A549 (cell line): ENCODE data around the gene NDUFA5. TPM values are rescaled to one million over a fixed set of nuclear protein-coding genes. Genes with fewer than 3 reads are reported as not detected.
"Not testable (repeated sequence)": the region's sequence is repeated elsewhere in the genome, so short reads cannot be mapped to it uniquely, and the experiment has no call there.

Source experiments
- ATAC-seq, 2 experiments: fragments of 200-7000 bp in 1 of 2; fragments of >200 bp in 1 of 2; cut with Nextera tagmentation in 1 of 2; cut with Tn5 transposase in 1 of 2; 3 replicates each; pipeline versions ENCODE4 v1.8.0 to v1.9.1; 2018 to 2020; ENCODE audit warnings: mild to moderate bottlenecking in 1 of 2, moderate library complexity in 1 of 2
- CTCF ChIA-PET: fragments of 300-600 bp; sonication (Branson Sonifier 250); formaldehyde crosslinking; extraction: SDS; loops from one replicate; lab custom pipeline; 2021; ENCODE audit warnings: antibody characterized with exemption, inconsistent platforms; lab: Yijun Ruan, JAX
- POLR2A ChIA-PET: fragments of 350-600 bp; formaldehyde crosslinking; extraction: SDS; loops from one replicate; lab custom pipeline; 2021; ENCODE audit warnings: antibody characterized with exemption, inconsistent platforms; lab: Yijun Ruan, JAX
- DNase-seq, 2 experiments: peaks; one replicate each; pipeline versions ENCODE4 v3.0.0 to v3.0.0-alpha.2; 2011 to 2016; ENCODE audit warnings: low read depth in 1 of 2, low spot score in 1 of 2
- FAIRE-seq: peaks from 2 replicates; lab custom pipeline; 2011; peaks lifted over from hg19 to GRCh38; lab: Jason Lieb, UNC
- H3K27ac ChIP-seq, 2 experiments: fragments of >200 bp; sonication (Bioruptor Twin); formaldehyde crosslinking; 3 replicates each; pipeline ENCODE4 v1.5.1; 2016 to 2017
- H3K4me1 ChIP-seq: fragments of >200 bp; sonication (Bioruptor Twin); formaldehyde crosslinking; 3 replicates; pipeline ENCODE4 v1.6.1; 2016
- H3K4me2 ChIP-seq: fragments of >200 bp; sonication (Bioruptor Twin); formaldehyde crosslinking; 3 replicates; pipeline ENCODE4 v1.6.1; 2016
- H3K4me3 ChIP-seq: fragments of >200 bp; sonication (Bioruptor Twin); formaldehyde crosslinking; 3 replicates; pipeline ENCODE4 v1.5.1; 2016
- H3K9me3 ChIP-seq: fragments of >200 bp; sonication (Bioruptor Twin); formaldehyde crosslinking; 3 replicates; pipeline ENCODE4 v1.6.1; 2016
- BHLHE40 ChIP-seq: IDR thresholded peaks from 2 replicates; pipeline ENCODE4 v1.6.1; 2012; ENCODE audit warnings: low read depth, low read length, inconsistent platforms
- CEBPB ChIP-seq, 2 experiments: fragments of >200 bp in 1 of 2; sonication (Bioruptor Twin) in 1 of 2; formaldehyde crosslinking in 1 of 2; IDR thresholded peaks; 2 replicates each; pipeline ENCODE4 v1.6.1; 2012 to 2016
- EHMT2 ChIP-seq: fragments of 200-600 bp; sonication (generic); IDR thresholded peaks from 2 replicates; pipeline ENCODE4 v1.6.1; 2016; ENCODE audit warnings: antibody characterized with exemption, low read depth, mild to moderate bottlenecking, moderate library complexity
- ELK1 ChIP-seq: fragments of 150-350 bp; IDR thresholded peaks from 2 replicates; pipeline ENCODE4 v1.6.1; 2014; ENCODE audit warnings: low read depth, mild to moderate bottlenecking, low read length
- EP300 ChIP-seq, 2 experiments: fragments of >200 bp; sonication (Bioruptor Twin); formaldehyde crosslinking; IDR thresholded peaks; 2 replicates in 1 of 2; 3 replicates in 1 of 2; pipeline ENCODE4 v1.6.1; 2016 to 2017
- HDAC2 ChIP-seq: fragments of 200-600 bp; sonication (generic); IDR thresholded peaks from 2 replicates; pipeline ENCODE4 v1.6.1; 2016
- HEYL ChIP-seq: fragments of 250-450 bp; sonication (Bioruptor Pico); IDR thresholded peaks from 2 replicates; pipeline ENCODE4 v1.8.0; 2021; ENCODE audit warnings: mild to moderate bottlenecking, moderate library complexity
- HOXB13 ChIP-seq: fragments of 250-450 bp; sonication (Bioruptor Pico); IDR thresholded peaks from 2 replicates; pipeline ENCODE4 v1.5.0; 2020; ENCODE audit warnings: low read depth, mild to moderate bottlenecking, moderate library complexity
- JUN ChIP-seq, 2 experiments: fragments of >200 bp; sonication (Bioruptor Twin); formaldehyde crosslinking; IDR thresholded peaks; 2 replicates in 1 of 2; 3 replicates in 1 of 2; pipeline ENCODE4 v1.6.1; 2016 to 2017
- JUNB ChIP-seq: fragments of >200 bp; sonication (Bioruptor Twin); formaldehyde crosslinking; IDR thresholded peaks from 2 replicates; pipeline ENCODE4 v1.6.1; 2016
- KDM1A ChIP-seq: fragments of 200-600 bp; sonication (generic); IDR thresholded peaks from 2 replicates; pipeline ENCODE4 v1.6.1; 2016; ENCODE audit warnings: low read depth, mild to moderate bottlenecking
- MAFK ChIP-seq: fragments of 450-650 bp; IDR thresholded peaks from 2 replicates; pipeline ENCODE4 v1.6.1; 2014; ENCODE audit not compliant: partially characterized antibody
- MAZ ChIP-seq: fragments of 150-350 bp; IDR thresholded peaks from 2 replicates; pipeline ENCODE4 v1.6.1; 2014; ENCODE audit warnings: antibody characterized with exemption, low read depth, low read length, borderline replicate concordance
- POLR2A ChIP-seq: IDR thresholded peaks from 2 replicates; pipeline ENCODE4 v1.6.1; 2012; ENCODE audit warnings: mild to moderate bottlenecking, low read length
- POLR2AphosphoS2 ChIP-seq: conservative IDR thresholded peaks from 2 replicates; pipeline ENCODE4 v1.6.1; 2012; ENCODE audit warnings: low read length, improper control_type of control experiment, inconsistent platforms
- RARB ChIP-seq: fragments of 250-450 bp; sonication (Bioruptor Pico); IDR thresholded peaks from 2 replicates; pipeline ENCODE4 v1.8.0; 2021; ENCODE audit warnings: mild to moderate bottlenecking, moderate library complexity
- REST ChIP-seq: fragments of 200-600 bp; sonication (generic); IDR thresholded peaks from 2 replicates; pipeline ENCODE4 v1.6.1; 2016; ENCODE audit warnings: antibody characterized with exemption, mild to moderate bottlenecking, moderate library complexity
- ZC3H11A ChIP-seq: fragments of 450-650 bp; IDR thresholded peaks from 2 replicates; pipeline ENCODE4 v1.6.1; 2014; ENCODE audit warnings: antibody characterized with exemption, mild to moderate bottlenecking
- ZFP36 ChIP-seq: fragments of 450-650 bp; IDR thresholded peaks from 2 replicates; pipeline ENCODE4 v1.6.1; 2014; ENCODE audit warnings: borderline replicate concordance; ENCODE audit not compliant: partially characterized antibody
- ZSCAN20 ChIP-seq: fragments of 250-450 bp; sonication (Bioruptor Pico); IDR thresholded peaks from 2 replicates; pipeline ENCODE4 v1.8.0; 2022; ENCODE audit warnings: mild to moderate bottlenecking, moderate library complexity
- WGBS: methylation state at CpG from one replicate; pipeline ENCODE4 v1.1.6; 2017; ENCODE audit errors: missing lambda C conversion rate; 5-methylcytosine and 5-hydroxymethylcytosine counted together
- polyA plus RNA-seq, 4 experiments: library from polyadenylated mRNA; depleted of rRNA in 3 of 4; stranded (reverse); fragments of >200 nt; fragmentation: RNase III in 1 of 4; extraction: RNeasy Plus Mini Kit Qiagen cat#74134 plus additional on column Dnase treatment in 1 of 4; gene quantifications; 2 replicates in 3 of 4; 3 replicates in 1 of 4; pipeline ENCODE4 v1.2.3, GENCODE V29; 2011 to 2017
- TF ChIP-seq, protein P1 (sequence below): IDR thresholded peaks from 2 replicates; pipeline ENCODE4 v1.6.1; 2012
- TF ChIP-seq, protein P2 (sequence below): IDR thresholded peaks from 2 replicates; pipeline ENCODE4 v1.6.1; 2012
- TF ChIP-seq, protein P3 (sequence below): fragments of >200 bp; sonication (Bioruptor Twin); formaldehyde crosslinking; IDR thresholded peaks from 3 replicates; pipeline ENCODE4 v1.5.1; 2016
- TF ChIP-seq, protein P4 (sequence below): fragments of 450-650 bp; IDR thresholded peaks from 2 replicates; pipeline ENCODE4 v1.6.1; 2014; ENCODE audit warnings: antibody characterized with exemption

Gene NDUFA5
- polyA plus RNA-seq, 2 of the 4 experiments (the other 2 are of a cell fraction): 58.8 to 64.8 TPM

DNA sequence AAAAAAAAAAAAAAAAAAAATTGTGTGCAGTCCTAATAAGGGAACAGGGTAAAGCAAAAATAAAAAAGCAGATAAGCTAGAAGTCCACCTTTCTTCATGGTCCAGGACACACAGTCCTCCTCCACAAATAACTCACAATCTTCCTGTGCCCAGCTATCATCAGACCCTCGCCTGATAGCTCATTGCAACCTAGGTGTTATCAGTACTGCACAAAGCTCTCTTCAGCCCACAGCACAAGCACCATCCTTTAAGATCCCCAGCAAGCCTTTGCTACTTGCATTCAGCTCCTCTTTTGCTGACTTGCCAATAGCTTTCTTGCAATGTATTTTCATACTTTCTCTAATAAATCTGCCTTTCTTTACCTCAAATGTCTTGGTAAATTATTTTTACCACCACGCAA is 5.0 kb downstream of the NDUFA5 start:
- Histone ChIP-seq H3K27ac (no peak overlapping the region), H3K4me3 (no peak overlapping the region), H3K4me1 (peaks cover 4% of the 10 kb centered on the region; the same call in 1 of the 3 replicates), H3K4me2 (no peak overlapping the region), H3K9me3 (no peaks in the 10 kb centered on the region)
- ChIA-PET POLR2A (no interaction called here), CTCF (interaction anchor here (1.0 kb wide), 1 partner anchor 312 kb away, joined by 3 read pairs; no protein-coding TSS in a partner anchor)
- TF ChIP-seq, protein P1, sequence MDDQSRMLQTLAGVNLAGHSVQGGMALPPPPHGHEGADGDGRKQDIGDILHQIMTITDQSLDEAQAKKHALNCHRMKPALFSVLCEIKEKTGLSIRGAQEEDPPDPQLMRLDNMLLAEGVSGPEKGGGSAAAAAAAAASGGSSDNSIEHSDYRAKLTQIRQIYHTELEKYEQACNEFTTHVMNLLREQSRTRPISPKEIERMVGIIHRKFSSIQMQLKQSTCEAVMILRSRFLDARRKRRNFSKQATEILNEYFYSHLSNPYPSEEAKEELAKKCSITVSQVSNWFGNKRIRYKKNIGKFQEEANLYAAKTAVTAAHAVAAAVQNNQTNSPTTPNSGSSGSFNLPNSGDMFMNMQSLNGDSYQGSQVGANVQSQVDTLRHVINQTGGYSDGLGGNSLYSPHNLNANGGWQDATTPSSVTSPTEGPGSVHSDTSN: no peak
- TF ChIP-seq EHMT2 (no peak), CEBPB (IDR thresholded peaks at IDR 0.05) (no peak), ZSCAN20 (no peak), MAZ (no peak), KDM1A (no peak), ZC3H11A (no peak), EP300 (IDR thresholded peaks at IDR 0.05) (no peak), MAFK (no peak), JUN (IDR thresholded peaks at IDR 0.05) (no peak), HOXB13 (CRISPR knock-in tag) (no peak), RARB (no peak)
- TF ChIP-seq, protein P2, sequence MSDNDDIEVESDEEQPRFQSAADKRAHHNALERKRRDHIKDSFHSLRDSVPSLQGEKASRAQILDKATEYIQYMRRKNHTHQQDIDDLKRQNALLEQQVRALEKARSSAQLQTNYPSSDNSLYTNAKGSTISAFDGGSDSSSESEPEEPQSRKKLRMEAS: no peak
- no peak for FAIRE-seq
- no peak for DNase-seq
- ATAC-seq: no peak
- WGBS: 90% methylated on average over 2 of the region's 2 CpGs

DNA sequence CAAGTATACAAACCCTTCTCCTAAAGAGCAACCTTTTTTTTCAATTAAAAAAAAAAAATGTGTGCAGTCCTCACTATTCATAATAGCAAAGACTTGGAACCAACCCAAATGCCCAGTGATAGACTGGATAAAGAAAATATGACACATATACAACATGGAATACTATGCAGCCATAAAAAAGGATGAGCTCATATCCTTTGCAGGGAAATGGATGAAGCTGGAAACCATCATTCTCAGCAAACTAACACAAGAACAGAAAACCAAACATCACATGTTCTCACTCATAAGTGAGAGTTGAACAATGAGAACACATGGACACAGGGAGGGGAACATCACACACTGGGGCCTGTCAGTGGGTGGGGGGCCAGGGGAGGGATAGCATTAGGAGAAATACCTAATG is 5.5 kb downstream of the NDUFA5 start:
- DNase-seq, POLR2A ChIA-PET, H3K4me1 ChIP-seq, FAIRE-seq, H3K4me3 ChIP-seq, ATAC-seq, H3K27ac ChIP-seq, H3K4me2 ChIP-seq, H3K9me3 ChIP-seq: not testable (repeated sequence)
- CTCF ChIA-PET: interaction anchor here (1.0 kb wide), 1 partner anchor 313 kb away, joined by 3 read pairs; no protein-coding TSS in a partner anchor

DNA sequence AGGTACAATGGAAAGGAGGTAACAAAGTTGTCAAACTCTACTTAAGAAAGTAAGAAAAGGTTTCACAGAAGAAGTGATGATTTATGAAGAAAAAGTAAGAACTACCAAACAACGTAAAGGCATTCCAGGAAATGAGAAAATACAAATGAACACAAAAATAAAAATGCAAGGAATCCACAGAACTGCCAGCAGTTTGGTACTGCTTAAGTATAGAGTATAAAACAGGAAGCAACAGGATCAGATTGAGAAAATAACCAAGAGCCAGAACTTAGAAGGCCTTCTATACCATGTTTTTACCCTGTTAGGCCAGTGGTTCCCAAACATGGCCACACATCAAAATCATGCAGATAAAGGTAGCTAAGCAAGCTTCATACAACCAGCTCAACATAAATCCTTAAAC is 9.2 kb downstream of the NDUFA5 start:
- no peak for DNase-seq
- Histone ChIP-seq H3K4me1 (no peaks in the 10 kb centered on the region), H3K4me2 (no peak overlapping the region), H3K4me3 (no peak overlapping the region), H3K9me3 (no peaks in the 10 kb centered on the region), H3K27ac (no peak overlapping the region)
- FAIRE-seq: no peak
- ChIA-PET CTCF (interaction anchor here (1.0 kb wide), 1 partner anchor 10 kb away, joined by 3 read pairs; no protein-coding TSS in a partner anchor), POLR2A (no interaction called here)
- ATAC-seq: no peak
- 86% methylated on average over 1 of the region's 1 CpG for WGBS
- TF ChIP-seq REST (no peak), HEYL (CRISPR knock-in tag) (no peak), JUNB (no peak), POLR2AphosphoS2 (no peak), ZSCAN20 (no peak), RARB (no peak), ZFP36 (no peak), ELK1 (no peak), HDAC2 (no peak), POLR2A (no peak), BHLHE40 (no peak)
- TF ChIP-seq, protein P1: no peak
- TF ChIP-seq, protein P3, sequence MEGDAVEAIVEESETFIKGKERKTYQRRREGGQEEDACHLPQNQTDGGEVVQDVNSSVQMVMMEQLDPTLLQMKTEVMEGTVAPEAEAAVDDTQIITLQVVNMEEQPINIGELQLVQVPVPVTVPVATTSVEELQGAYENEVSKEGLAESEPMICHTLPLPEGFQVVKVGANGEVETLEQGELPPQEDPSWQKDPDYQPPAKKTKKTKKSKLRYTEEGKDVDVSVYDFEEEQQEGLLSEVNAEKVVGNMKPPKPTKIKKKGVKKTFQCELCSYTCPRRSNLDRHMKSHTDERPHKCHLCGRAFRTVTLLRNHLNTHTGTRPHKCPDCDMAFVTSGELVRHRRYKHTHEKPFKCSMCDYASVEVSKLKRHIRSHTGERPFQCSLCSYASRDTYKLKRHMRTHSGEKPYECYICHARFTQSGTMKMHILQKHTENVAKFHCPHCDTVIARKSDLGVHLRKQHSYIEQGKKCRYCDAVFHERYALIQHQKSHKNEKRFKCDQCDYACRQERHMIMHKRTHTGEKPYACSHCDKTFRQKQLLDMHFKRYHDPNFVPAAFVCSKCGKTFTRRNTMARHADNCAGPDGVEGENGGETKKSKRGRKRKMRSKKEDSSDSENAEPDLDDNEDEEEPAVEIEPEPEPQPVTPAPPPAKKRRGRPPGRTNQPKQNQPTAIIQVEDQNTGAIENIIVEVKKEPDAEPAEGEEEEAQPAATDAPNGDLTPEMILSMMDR: no peak
- TF ChIP-seq, protein P4, sequence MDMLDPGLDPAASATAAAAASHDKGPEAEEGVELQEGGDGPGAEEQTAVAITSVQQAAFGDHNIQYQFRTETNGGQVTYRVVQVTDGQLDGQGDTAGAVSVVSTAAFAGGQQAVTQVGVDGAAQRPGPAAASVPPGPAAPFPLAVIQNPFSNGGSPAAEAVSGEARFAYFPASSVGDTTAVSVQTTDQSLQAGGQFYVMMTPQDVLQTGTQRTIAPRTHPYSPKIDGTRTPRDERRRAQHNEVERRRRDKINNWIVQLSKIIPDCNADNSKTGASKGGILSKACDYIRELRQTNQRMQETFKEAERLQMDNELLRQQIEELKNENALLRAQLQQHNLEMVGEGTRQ: no peak
- TF ChIP-seq, all 56 proteins: peak for 0
